HG03097 (cell line): ENCODE data around the gene MYO1E.

Experiments
- ATAC-seq: cut with Tn5 transposase; IDR thresholded peaks from one replicate; pipeline ENCODE4 v1.9.1; 2021; ENCODE audit not compliant: unreplicated experiment, low FRiP score

Gene MYO1E

DNA sequence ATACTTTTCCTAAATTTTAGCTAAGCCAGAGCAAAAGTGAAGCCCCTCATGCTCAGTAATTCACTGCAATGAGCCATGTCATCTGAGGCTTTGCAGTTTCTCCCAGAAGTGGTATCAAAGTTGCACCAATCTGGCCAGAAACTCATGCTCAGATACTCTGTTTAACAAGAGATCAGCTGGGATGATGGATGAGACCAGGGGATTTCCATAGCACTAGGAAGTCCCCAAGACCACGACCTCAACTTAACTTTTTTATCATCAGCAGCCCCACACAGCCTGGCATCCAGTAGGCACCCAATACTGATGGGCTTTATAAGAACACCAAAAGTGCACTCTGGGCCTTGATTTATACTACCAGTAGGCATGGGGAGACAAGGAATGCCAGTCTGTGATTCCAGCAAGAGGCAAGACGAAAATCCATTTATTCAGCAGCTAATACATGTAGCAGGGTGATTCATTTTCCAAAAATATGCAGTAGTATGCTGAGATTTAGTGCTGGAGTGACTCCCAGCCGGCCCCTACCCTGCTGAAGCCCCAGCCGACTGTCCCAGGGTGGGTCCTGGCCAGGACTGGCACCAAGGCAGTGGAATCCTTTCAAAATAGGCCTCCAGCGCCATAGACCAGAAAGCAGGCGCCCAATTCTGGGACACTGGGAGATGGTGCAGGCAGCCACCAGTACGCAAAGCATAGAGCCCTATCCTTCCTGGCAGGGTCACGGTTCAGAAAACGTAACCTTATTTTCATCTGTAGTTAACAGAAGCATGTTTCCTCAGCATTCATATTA lies 166.6 kb downstream of the MYO1E start:
- ATAC-seq, result no peak

DNA sequence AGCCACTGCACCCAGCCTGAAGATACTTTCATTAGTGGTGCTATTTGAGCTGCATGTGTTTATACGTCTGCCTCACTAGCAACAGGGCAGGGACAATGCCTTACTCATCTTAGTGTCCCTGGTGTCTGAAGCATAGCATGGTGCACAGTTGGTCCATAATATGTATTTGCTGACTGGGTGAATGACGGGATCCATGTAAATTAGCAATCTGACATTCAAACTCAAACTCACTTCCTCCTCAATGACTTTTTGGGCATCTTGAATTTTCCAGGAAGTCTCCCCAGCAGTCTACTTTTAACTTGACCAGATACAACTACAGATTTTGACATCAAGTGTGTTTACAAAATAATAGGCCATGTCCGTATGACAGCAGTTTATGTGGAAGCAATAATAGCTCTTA lies 169.0 kb downstream of the MYO1E start:
- ATAC-seq, result no peak

DNA sequence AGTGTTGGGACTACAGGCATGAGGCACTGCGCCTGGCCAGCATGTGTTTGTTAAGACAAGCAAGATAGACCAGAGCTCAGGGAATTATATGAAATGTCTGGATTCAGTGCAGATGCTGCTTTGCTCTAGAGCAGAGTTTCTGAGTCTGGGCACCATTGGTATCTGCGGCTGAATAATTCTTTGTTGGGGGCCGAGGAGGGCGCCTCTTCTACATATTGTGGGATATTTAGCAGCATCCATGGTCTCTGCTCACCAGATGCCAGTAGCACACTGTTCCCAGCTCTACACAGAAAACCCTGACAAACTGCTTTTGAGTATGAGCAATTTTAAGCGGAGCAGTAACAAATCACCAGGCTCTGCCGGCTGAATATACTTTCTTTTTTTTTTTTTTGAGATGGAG lies 169.7 kb downstream of the MYO1E start:
- ATAC-seq, result no peak

DNA sequence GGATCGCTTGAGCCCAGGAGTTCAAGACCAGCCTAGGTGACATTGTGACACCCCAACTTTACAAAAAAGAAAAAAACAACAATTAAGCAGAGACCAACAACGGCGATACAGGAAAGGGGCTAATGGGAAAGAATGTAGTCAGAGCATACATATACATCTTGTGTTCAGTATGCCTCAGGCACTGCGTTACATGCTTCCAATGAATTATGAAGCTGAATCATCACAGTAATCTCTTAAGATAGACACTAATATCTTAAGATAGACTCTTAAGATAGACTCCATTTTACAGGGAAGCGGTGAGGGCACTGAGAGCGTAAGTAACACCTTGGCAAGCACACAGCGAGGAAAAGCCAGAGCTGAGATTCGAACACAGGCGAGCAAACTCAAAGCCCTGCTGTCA lies 172.1 kb downstream of the MYO1E start:
- no peak for ATAC-seq

DNA sequence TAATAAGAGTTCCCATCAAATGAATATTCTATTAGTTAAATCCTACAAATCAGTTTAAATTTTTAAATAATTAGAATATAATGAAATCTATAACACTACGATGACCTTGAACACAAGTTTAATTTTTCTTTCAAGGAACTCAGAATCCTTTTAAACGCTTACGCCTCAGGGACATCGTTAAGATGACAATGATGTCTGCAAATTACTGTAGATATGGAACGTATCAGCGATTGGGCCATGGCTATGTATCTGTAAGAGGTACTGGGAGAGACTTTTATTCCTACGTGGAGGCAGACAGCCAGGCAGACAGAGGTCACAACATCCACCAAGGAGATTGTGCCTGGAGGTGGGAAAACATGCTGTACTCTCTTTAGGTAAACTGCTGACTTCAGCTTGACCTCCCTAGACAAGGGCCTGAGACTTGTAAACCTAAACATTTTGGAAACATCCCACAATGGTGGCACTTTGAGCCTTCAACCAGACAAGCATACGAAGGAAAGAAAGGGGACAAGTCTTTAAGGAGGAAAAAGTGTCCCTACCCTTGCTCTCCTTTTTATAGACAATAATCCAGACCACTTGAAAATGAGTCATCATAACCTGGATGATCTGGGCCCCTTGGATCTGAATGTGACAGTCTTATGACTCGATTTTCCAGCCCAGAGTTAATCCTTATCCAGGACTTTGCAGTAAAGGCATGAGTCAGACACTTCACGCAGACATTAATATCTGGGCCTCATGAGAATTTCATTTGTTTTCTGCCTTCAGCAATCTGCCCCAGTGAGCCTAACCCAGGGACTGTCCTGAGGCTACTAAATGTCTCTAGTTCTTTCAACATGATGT lies 172.8 kb downstream of the MYO1E start:
- ATAC-seq, result no peak

DNA sequence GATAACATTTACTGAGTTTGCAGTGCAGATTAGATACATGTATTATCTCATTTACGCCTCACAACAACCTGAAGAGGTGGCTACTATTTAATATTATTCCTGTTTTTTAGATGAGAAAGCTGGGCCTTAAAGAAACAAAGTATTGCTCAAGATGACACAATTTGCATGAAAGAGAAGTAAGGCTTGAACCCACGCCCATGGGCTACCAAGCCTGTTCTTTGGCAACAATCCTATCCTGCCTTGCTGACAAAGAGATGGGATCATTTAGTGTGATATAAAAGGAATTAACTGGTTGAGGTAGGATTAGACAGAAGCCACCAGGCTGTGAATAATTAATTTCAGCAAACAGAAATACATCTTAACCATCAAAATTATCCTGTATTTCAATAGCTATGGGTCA lies 175.2 kb downstream of the MYO1E start:
- ATAC-seq, result no peak

DNA sequence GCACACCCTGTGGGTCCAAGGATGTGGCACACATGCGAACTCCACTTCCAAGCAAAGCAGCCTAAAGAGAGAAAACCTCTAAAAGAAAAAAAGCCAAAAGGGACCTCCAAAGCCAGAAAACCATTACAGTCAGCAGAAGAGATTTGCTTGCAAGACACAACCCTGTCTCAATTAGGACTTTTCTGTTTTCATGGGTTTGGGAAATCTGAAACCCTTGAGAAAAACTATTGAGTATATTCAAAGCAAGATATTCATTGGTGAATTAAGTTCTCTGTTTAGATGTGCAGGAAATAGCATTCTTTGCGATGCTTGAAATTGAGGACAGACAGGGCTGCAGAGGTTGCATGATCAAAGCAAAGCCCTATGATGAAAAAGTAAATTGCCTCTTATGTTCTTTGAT lies 176.3 kb downstream of the MYO1E start:
- ATAC-seq, result no peak

DNA sequence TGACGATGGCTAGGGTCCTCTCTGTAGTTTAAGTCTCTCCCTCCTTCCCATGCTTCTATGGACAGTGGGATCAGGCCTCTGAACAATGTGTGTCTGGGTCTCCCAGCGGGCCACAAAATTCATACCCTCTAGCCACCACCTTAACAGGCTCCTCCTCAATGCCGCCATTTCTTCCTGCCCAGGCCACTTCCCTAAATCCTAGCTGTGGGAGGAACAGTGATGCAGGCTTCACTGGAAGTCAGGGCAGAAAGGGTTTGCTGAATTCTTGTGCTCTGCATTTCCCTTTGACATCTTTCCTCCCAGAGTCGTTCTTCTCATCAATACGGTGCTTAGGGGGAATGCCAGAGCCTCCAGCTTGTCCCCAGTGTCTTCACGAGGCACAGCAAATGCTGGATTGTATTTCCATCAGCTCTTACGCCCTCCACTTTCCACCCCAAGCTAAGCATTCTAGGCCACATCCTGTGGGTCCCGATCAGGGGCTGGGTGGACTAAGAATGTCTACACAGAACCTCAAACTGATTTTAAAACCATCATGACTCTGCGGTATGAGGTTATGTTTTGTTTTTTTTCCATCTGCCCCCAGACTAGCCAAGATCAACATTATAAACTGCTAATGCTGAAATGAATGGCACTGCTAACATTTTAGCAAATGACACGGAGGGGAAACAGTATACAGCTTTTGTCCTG lies 177.9 kb downstream of the MYO1E start:
- no peak for ATAC-seq

DNA sequence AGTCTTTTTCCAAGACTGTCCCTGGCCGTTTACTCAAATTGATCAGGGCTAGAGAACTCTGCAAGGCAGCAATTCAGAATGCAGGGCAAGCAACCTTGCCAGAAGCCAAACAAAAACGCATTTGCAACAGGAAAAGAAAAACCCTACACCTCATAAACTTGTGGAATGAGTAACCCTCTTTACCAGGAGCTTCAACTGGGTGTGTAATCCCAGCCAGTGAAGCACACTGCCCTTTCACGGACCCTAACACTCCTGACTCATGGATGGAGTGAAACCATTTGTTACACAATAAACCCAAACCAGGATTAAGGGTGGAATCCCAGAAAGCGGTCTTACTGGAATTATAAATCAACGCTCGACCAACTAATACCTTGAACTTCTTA lies 180.8 kb downstream of the MYO1E start:
- ATAC-seq, result no peak

DNA sequence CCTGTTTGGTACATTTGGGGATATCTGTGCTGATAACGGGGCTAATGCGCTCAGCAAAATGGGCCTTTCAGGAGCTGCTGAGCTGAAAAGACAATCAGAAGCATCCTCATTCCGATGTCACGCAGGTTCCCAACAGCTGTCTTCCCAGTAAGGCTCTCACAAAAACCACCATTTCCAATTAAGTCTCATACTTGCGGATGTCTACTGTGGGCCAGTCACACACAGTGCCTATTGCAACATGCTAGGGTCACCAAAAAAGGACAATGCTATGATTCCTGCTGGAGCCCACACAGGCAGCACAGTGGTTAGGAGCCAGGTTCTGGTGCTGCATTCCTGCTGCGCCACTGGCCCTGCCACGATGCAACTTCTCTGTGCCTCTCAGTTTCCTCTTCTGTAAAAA lies 182.4 kb downstream of the MYO1E start:
- ATAC-seq, result no peak

DNA sequence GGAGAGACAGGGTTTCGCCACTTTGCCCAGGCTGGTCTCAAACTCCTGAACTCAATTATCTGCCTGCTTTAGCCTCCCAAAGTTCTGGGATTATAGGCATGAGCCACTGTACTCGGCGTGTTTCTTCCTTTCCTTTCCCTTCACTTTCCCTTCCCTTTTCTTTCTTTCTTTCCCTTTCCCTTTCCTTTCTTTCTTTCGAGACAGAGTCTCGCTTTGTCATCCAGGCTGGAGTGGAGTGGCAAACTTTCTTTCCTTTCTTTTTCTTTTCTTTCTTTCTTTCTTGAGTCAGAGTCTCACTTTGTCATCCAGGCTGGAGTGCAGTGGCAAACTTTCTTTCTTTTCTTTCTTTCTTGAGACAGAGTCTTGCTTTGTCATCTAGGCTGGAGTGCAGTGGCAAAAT lies 183.4 kb downstream of the MYO1E start:
- ATAC-seq, result no peak

DNA sequence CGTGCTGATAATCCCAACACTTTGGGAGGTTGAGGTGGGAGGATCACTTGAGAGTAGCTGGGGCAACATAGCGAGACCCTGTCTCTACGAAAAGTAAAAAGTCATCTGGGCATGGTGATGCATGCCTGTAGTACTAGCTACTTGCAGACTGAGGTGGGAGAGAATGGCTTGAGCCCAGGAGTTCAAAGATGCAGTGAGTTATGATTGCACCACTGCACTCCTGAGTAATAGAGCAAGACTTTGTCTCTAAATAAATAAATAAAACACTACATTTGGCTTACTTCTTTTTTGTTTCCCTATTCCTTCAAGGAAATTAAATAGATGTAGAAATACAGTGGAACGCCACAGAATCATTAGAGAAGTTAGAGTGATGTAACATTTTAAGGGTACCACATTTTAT lies 186.2 kb downstream of the MYO1E start:
- no peak for ATAC-seq

DNA sequence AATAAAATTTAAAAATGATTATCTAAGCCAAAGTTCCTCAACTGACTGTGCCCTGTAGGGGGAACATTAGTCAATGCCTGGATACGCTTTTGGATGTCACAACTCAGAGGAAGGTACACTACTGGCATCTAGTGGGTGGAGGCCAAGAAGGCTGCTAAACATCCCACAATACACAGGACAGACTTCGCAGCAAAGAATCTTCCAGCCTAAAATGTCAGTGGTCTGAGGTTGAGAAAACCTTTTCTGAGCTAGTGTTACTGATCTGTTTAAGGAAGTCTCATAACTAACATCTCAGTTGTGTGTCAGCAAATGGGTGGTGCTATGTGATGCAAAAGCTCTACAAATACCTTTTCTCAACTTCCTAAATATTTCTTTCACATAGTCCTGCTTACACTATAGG lies 186.9 kb downstream of the MYO1E start:
- ATAC-seq, result no peak

DNA sequence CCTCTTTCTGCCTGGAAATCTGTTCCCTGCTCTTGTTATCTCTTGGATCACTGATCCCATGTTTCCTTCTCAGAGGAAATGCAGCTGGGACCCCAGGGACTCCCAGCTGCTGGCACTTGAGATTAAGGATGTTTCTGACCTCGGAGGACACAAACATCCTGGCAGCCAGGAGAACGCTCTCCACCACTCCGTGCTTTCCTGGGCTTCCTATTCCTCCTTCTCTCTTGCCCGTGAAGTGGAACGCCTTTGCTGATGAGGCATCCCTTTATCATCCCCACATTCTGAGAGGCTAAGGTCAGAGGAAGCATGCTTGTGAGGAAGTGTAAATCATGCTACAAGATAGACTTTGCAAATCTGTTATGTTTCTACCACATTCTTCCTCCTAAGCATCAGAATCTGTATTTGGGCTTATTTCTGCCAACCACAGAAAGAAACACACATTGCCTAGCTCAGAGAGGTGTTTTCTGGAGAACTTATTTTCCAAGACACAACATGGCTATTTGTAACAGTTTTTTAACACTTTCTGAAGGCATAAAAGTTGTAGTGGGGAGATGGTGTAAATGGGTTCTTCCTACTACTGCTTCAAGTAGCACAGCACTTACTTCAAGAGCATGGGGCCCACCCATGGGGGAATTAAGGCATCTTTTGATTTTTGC lies 191.6 kb downstream of the MYO1E start:
- no peak for ATAC-seq

DNA sequence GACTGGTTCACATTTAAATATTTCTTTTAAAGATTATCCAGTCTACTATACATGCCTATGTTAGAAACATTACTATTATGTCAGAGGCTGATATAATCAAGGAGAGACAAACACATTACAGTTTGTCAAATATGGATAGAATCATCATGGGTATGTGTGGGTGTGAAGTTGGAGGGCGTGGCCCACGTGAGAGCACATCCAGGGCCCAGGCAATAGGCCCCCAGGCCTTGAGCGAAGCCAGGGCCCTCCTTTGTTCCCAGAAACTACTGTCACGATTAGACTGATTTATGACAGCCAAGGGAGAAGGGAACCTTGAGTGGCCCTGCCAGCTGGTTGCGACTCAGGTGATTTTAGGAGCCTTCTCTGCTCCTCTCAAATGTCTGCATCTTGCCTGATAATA lies 193.0 kb downstream of the MYO1E start:
- no peak for ATAC-seq

DNA sequence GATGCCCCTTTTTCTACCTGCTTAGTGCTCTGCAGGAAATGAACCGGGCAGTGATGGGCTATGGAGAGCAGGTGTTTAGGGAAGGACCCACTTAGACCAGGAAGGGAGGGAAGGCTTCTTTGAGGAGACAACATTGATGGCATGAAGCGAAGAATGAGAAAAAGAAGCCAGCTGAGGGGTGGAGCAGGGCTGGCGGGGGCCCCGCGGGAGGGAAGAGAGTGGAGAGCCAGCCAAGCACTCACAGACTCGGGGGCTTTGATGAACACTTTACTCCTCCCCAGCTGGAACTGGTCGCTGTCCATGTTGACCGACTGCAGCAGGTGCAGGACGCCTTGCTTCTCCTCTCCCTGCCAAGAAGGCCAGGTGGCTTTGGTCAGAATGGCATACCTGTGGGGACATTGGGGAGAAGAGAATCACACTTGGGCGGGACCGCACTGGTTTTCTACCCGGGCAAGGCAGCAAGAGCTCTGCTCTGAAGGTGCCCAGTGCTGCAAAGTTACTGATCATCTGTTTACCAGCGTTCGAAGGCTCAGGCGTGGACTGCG lies 194.4 kb downstream of the MYO1E start:
- no peak for ATAC-seq

DNA sequence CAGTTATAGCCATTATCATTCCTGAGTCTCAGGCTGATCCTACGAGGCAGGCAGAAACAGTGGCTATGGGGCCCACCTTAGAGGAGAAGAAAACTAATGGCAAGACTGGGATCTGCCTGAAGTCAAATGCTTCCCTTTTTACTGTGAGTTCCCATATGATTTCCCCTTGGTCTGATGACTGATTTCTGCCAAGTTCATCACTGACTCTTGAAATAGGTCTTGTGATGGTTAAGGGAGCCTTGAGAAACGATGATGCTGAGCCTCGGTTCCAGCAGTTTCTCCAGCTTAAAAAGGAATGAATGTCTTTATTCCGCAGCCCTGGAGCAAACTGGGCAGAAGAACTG lies 195.4 kb downstream of the MYO1E start:
- no peak for ATAC-seq

DNA sequence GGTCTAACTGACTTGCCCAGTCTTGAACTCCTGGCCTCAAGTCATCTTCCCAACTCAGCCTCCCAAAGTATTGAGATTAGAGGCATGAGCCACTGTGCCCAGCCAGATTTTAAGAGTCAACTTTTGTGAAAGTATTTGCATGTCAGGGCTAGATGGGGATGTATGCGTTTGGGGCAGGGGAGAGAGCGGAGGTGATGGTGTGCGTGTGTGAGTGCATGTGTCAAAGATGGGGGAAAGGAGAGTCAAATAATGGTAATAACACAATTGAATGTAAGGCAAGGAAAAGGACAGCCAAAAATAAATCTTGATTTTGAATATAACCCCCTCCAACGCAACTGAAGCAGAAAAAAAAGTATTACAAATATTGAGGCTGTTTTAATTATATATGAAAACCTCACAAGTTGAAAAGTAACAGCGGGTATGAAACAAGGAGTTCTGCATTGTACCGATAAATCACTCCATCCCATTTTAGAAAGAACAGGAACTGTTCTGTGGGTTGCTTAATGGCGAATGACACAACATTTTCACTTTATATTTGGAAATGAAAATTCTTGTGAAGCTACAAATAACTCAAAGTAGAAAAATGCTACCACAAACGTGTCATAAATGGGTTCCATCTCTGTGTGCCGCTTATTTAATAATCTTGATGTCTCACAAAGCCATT lies 195.9 kb downstream of the MYO1E start:
- no peak for ATAC-seq

DNA sequence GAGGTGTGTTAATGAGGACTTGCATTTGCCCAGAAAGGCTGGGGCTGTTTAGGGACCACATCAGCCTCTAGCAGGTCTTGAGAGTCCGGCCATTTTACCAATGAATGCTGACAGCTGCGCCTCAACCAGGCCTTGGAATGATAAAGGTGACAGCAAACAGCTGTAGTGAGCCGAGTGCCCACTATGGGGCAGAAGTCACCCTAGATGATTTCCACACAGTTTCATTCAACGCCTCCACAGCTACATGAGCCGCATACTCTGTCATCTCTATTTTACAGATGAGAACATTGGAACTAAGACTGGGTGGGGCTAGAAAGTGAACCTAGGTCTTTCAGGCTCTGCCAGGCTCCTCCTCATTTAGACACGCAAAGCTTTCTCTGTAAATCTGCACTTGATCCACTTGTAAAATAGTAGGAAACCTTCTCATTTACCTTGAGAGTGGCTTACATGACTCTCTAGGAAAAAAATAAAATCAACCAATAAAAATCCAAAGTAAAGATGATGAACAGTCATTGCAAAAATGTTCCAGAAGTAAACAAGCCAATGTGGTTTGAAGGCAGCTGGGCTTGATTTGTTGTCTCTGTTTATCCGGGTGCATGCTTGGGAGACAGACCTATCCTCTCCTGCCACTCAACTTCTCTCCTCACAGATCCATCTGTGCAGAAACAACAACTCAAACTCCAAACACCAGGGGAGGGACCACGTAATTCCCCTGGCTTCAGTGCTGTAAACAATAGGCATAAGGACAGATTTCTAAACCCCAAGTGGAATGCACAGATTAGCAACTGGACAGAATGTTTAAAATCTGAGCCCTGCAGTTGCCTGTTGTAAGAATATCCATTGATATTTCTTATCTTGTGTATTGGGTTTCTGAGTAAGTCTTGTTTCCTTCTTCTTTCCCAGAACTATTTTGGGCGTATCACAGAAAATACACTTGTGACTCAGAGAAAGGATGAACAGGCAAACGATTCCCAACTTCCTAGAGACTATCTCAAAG lies 197.5 kb downstream of the MYO1E start:
- no peak for ATAC-seq
